ENCODE measurements around the gene ULBP2. TPM values are rescaled to one million over a fixed set of nuclear protein-coding genes. Genes with fewer than 3 reads are reported as not detected.

The ULBP2 gene
- total RNA-seq, 2 experiments from 2014 or later: 0.60 to 2.6 TPM

GRCh38 chr6:149904661-149905370 lies 37.0 kb upstream of the ULBP2 start:
- Histone ChIP-seq H3K4me1 (ENCODE audit: insufficient read depth, low read length, poor library complexity, severe bottlenecking) (no peaks in the 10 kb centered on the region), H2AFZ (ENCODE audit: low read length) (no peak overlapping the region), H3K4me2 (ENCODE audit: low read length) (no peak overlapping the region), H4K20me1 (ENCODE audit: insufficient read depth, low read length) (no peaks in the 10 kb centered on the region), H3K4me3 (ENCODE audit: low read depth, low read length, poor library complexity, severe bottlenecking) (no peak overlapping the region), H3K36me3 (ENCODE audit: insufficient read depth, low read length) (no peaks in the 10 kb centered on the region), H3K79me2 (ENCODE audit: insufficient read depth, low read depth, low read length) (no peaks in the 10 kb centered on the region), H3K9me3 (ENCODE audit: low read length) (0 out of 2 replicates have a peak, but pooled peaks cover 10% of the 10 kb centered on the region), H3K9me2 (ENCODE audit: insufficient read depth, low read length) (no peaks in the 10 kb centered on the region), H3K27ac (ENCODE audit: low read depth, low read length, poor library complexity, severe bottlenecking) (no peak overlapping the region)
- CTCF ChIA-PET (ENCODE audit: unreplicated experiment): no interaction called here
- intact Hi-C loops (cut with micrococcal nuclease; ENCODE audit: unreplicated experiment): no loop called here
- BruUV-seq (replicated peaks): no TSS peak
- no peak for DNase-seq (ENCODE audit: low spot score)
- no peak for TF ChIP-seq EZH2phosphoT487 (IDR thresholded peaks at IDR 0.05; ENCODE audit: borderline replicate concordance, low read depth, low read length)
- TF ChIP-seq, protein P1, sequence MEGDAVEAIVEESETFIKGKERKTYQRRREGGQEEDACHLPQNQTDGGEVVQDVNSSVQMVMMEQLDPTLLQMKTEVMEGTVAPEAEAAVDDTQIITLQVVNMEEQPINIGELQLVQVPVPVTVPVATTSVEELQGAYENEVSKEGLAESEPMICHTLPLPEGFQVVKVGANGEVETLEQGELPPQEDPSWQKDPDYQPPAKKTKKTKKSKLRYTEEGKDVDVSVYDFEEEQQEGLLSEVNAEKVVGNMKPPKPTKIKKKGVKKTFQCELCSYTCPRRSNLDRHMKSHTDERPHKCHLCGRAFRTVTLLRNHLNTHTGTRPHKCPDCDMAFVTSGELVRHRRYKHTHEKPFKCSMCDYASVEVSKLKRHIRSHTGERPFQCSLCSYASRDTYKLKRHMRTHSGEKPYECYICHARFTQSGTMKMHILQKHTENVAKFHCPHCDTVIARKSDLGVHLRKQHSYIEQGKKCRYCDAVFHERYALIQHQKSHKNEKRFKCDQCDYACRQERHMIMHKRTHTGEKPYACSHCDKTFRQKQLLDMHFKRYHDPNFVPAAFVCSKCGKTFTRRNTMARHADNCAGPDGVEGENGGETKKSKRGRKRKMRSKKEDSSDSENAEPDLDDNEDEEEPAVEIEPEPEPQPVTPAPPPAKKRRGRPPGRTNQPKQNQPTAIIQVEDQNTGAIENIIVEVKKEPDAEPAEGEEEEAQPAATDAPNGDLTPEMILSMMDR (conservative IDR thresholded peaks at IDR 0.05; ENCODE audit: low read length): no peak
- POLR2A ChIA-PET: no interaction called here

GRCh38 chr6:149905371-149905910 lies 36.4 kb upstream of the ULBP2 start:
- H4K20me1 ChIP-seq (ENCODE audit: insufficient read depth, low read length): no peaks in the 10 kb centered on the region
- CTCF ChIA-PET (ENCODE audit: unreplicated experiment): interaction anchor here (0.6 kb wide), 1 partner anchor 1786 kb away, joined by 3 read pairs; no protein-coding TSS in a partner anchor
- DNase-seq (ENCODE audit: low spot score): no peak
- POLR2A ChIA-PET: interaction anchor here (0.5 kb wide), 1 partner anchor 170 kb away, joined by 4 read pairs; no protein-coding TSS in a partner anchor
- H3K9me2 ChIP-seq (ENCODE audit: insufficient read depth, low read length): no peaks in the 10 kb centered on the region
- H3K79me2 ChIP-seq (ENCODE audit: insufficient read depth, low read depth, low read length): no peaks in the 10 kb centered on the region
- intact Hi-C loops (cut with micrococcal nuclease; ENCODE audit: unreplicated experiment): no loop called here
- 0 out of 2 replicates have a peak, but pooled peaks cover 10% of the 10 kb centered on the region for H3K9me3 ChIP-seq (ENCODE audit: low read length)
- H2AFZ ChIP-seq (ENCODE audit: low read length): no peak overlapping the region
- H3K27ac ChIP-seq (ENCODE audit: low read depth, low read length, poor library complexity, severe bottlenecking): no peak overlapping the region
- H3K4me3 ChIP-seq (ENCODE audit: low read depth, low read length, poor library complexity, severe bottlenecking): no peak overlapping the region
- no TSS peak for BruUV-seq (replicated peaks)
- no peaks in the 10 kb centered on the region for H3K36me3 ChIP-seq (ENCODE audit: insufficient read depth, low read length)
- no peak overlapping the region for H3K4me2 ChIP-seq (ENCODE audit: low read length)
- no peaks in the 10 kb centered on the region for H3K4me1 ChIP-seq (ENCODE audit: insufficient read depth, low read length, poor library complexity, severe bottlenecking)
- TF ChIP-seq, protein P1 (conservative IDR thresholded peaks at IDR 0.05; ENCODE audit: low read length): no peak
- TF ChIP-seq EZH2phosphoT487 (IDR thresholded peaks at IDR 0.05; ENCODE audit: borderline replicate concordance, low read depth, low read length): no peak

GRCh38 chr6:149905911-149906371 lies 35.9 kb upstream of the ULBP2 start:
- intact Hi-C loops (cut with micrococcal nuclease; ENCODE audit: unreplicated experiment): no loop called here
- no peaks in the 10 kb centered on the region for H3K79me2 ChIP-seq (ENCODE audit: insufficient read depth, low read depth, low read length)
- CTCF ChIA-PET (ENCODE audit: unreplicated experiment): interaction anchor here (0.6 kb wide), 1 partner anchor 1785 kb away, joined by 3 read pairs; no protein-coding TSS in a partner anchor
- POLR2A ChIA-PET: interaction anchor here (0.5 kb wide), 1 partner anchor 169 kb away, joined by 4 read pairs; no protein-coding TSS in a partner anchor
- TF ChIP-seq EZH2phosphoT487 (IDR thresholded peaks at IDR 0.05; ENCODE audit: borderline replicate concordance, low read depth, low read length): no peak
- TF ChIP-seq, protein P1 (conservative IDR thresholded peaks at IDR 0.05; ENCODE audit: low read length): no peak
- no peaks in the 10 kb centered on the region for H4K20me1 ChIP-seq (ENCODE audit: insufficient read depth, low read length)
- no TSS peak for BruUV-seq (replicated peaks)
- H3K4me2 ChIP-seq (ENCODE audit: low read length): no peak overlapping the region
- no peaks in the 10 kb centered on the region for H3K4me1 ChIP-seq (ENCODE audit: insufficient read depth, low read length, poor library complexity, severe bottlenecking)
- no peaks in the 10 kb centered on the region for H3K9me2 ChIP-seq (ENCODE audit: insufficient read depth, low read length)
- 0 out of 2 replicates have a peak, but pooled peaks cover 10% of the 10 kb centered on the region for H3K9me3 ChIP-seq (ENCODE audit: low read length)
- no peak overlapping the region for H2AFZ ChIP-seq (ENCODE audit: low read length)
- DNase-seq (ENCODE audit: low spot score): no peak
- no peak overlapping the region for H3K27ac ChIP-seq (ENCODE audit: low read depth, low read length, poor library complexity, severe bottlenecking)
- no peaks in the 10 kb centered on the region for H3K36me3 ChIP-seq (ENCODE audit: insufficient read depth, low read length)
- H3K4me3 ChIP-seq (ENCODE audit: low read depth, low read length, poor library complexity, severe bottlenecking): no peak overlapping the region
